Spleen (tissue), 11 donors: ENCODE measurements around the gene CPA2. TPM values are rescaled to one million over a fixed set of nuclear protein-coding genes. Genes with fewer than 3 reads are reported as not detected.

Experiments used
- DNase-seq: peaks from one replicate; pipeline ENCODE4 v3.0.0-alpha.2; 2020
- H3K27ac ChIP-seq, 8 donors: fragments of 200-600 bp; sonication (generic) in 7 of 8; 1 replicate in 4 of 8; 2 replicates in 4 of 8; pipeline versions ENCODE4 v1.5.0 to v1.8.0; 2016 to 2021; ENCODE audit warnings: inconsistent platforms in 4 of 8, mild to moderate bottlenecking in 4 of 8, moderate library complexity in 1 of 8
- H3K27me3 ChIP-seq, 7 donors: fragments of 200-600 bp; sonication (generic) in 6 of 7; replicated peaks in 1 of 7; 1 replicate in 4 of 7; 2 replicates in 3 of 7; pipeline versions ENCODE4 v1.5.0 to v1.8.0; 2016 to 2021; ENCODE audit warnings: inconsistent platforms in 3 of 7, mild to moderate bottlenecking in 1 of 7
- H3K36me3 ChIP-seq, 6 donors: fragments of 200-600 bp; sonication (generic) in 5 of 6; 1 replicate in 4 of 6; 2 replicates in 2 of 6; pipeline versions ENCODE4 v1.5.0 to v1.8.0; 2016 to 2021; ENCODE audit warnings: inconsistent platforms in 2 of 6
- H3K4me1 ChIP-seq, 6 donors: fragments of 200-600 bp; sonication (generic) in 5 of 6; 1 replicate in 3 of 6; 2 replicates in 3 of 6; pipeline versions ENCODE4 v1.5.0 to v1.8.0; 2016 to 2021; ENCODE audit warnings: inconsistent platforms in 3 of 6
- H3K4me3 ChIP-seq, 8 donors: fragments of 200-600 bp; sonication (generic) in 7 of 8; 1 replicate in 4 of 8; 2 replicates in 4 of 8; pipeline versions ENCODE4 v1.5.0 to v1.8.0; 2016 to 2021; ENCODE audit warnings: inconsistent platforms in 4 of 8, mild to moderate bottlenecking in 4 of 8, moderate library complexity in 2 of 8
- H3K9me3 ChIP-seq, 8 donors: fragments of 200-600 bp; sonication (generic) in 7 of 8; 1 replicate in 4 of 8; 2 replicates in 4 of 8; pipeline versions ENCODE4 v1.5.0 to v1.8.0; 2016 to 2021; ENCODE audit warnings: inconsistent platforms in 4 of 8
- CTCF ChIP-seq, 11 experiments: fragments of 200-600 bp in 7 of 11; fragments of 450-650 bp in 4 of 11; sonication (generic) in 4 of 11; IDR thresholded peaks in 8 of 11; conservative IDR thresholded peaks in 3 of 11; 1 replicate in 7 of 11; 2 replicates in 4 of 11; pipeline versions ENCODE4 v1.4.0 to v1.8.0; 2016 to 2021; ENCODE audit warnings: antibody characterized with exemption in 11 of 11, inconsistent platforms in 4 of 11, mild to moderate bottlenecking in 1 of 11
- POLR2A ChIP-seq, 3 donors: fragments of 450-650 bp; IDR thresholded peaks; one replicate each; pipeline ENCODE4 v1.5.1; 2017; ENCODE audit warnings: antibody characterized with exemption in 3 of 3, mild to moderate bottlenecking in 1 of 3
- POLR2AphosphoS5 ChIP-seq, 3 donors: sonication (generic); formaldehyde crosslinking; IDR thresholded peaks; one replicate each; pipeline ENCODE4 v1.5.1; 2017; ENCODE audit warnings: antibody characterized with exemption in 3 of 3
- WGBS, 5 donors: extraction: QIAGEN DNeasy Blood & Tissue Kit in 3 of 5; methylation state at CpG; one replicate each; pipeline versions ENCODE4 v1.1.5 to v1.1.7; 2013 to 2018; 5-methylcytosine and 5-hydroxymethylcytosine counted together
- intact Hi-C: fragments of 100-400 bp; cut with DNase I; formaldehyde crosslinking; loops from one replicate; pipeline ENCODE4 v1.15.0; 2023; ENCODE audit warnings: low total_unique reads
- polyA plus RNA-seq, 3 donors: library from polyadenylated mRNA; stranded (reverse); fragments of 200-250 nt; gene quantifications; one replicate each; pipeline ENCODE4 v1.2.1, GENCODE V29; 2013
- total RNA-seq, 7 donors: library from RNA; depleted of rRNA in 3 of 7; stranded (reverse); fragments of >200 nt in 3 of 7; fragmentation: NEBNext Ultra II Directional in 4 of 7; extraction: Animal tissue kit (Norgen Biotek cat#: 25700) in 4 of 7; gene quantifications; one replicate each; pipeline versions ENCODE4 v1.1.0 to v1.2.1, GENCODE V29; 2016 to 2021
- donor health status: healthy with polysubstance abuse.
- donor health status: DM: no; HTN: no; CAD: no; lungs with moderate emphysema.
- donor health status: DM: no; HTN: no; CAD: no.
- donor health status: Bipolar disorder and iron deficiency.
- donor health status: healthy.
- donor health status: DM: no; HTN: no; CAD: no.
- donor health status: DM: yes; HTN: yes; CAD: no.

CPA2 gene
- total and polyA plus RNA-seq, 10 donors: 0.13 to 1.5 (median 0.28) TPM; not detected in 5

GRCh38 chr7:130303127-130303526 is 36.5 kb downstream of the CPA2 start:
- Histone ChIP-seq H3K27ac (no peak overlapping the region), H3K4me1 (no peaks in the 10 kb centered on the region), H3K4me3 (no peak overlapping the region), H3K27me3 (no peaks in the 10 kb centered on the region), H3K9me3 (no peaks in the 10 kb centered on the region), H3K36me3 (no peaks in the 10 kb centered on the region)
- DNase-seq: no peak
- WGBS, 5 donors: 56 to 65% (median 57%) methylated on average over 2 of the region's 2 CpGs
- intact Hi-C loops: no loop called here
- TF ChIP-seq POLR2A (IDR thresholded peaks at IDR 0.05): no peak
- no peak for TF ChIP-seq POLR2AphosphoS5 (IDR thresholded peaks at IDR 0.05)
- no peak for TF ChIP-seq CTCF (IDR thresholded peaks at IDR 0.05 in 8 of 11, conservative IDR thresholded peaks at IDR 0.05 in 3 of 11)

- Histone ChIP-seq H3K27me3 (no peaks in the 10 kb centered on the region), H3K27ac (no peak overlapping the region), H3K9me3 (no peaks in the 10 kb centered on the region), H3K4me3 (no peak overlapping the region), H3K36me3 (no peaks in the 10 kb centered on the region), H3K4me1 (no peaks in the 10 kb centered on the region)
- TF ChIP-seq CTCF (IDR thresholded peaks at IDR 0.05 in 8 of 11, conservative IDR thresholded peaks at IDR 0.05 in 3 of 11) (no peak), POLR2AphosphoS5 (IDR thresholded peaks at IDR 0.05) (no peak), POLR2A (IDR thresholded peaks at IDR 0.05) (no peak)
- no peak for DNase-seq
- intact Hi-C loops: no loop called here
- 32 to 50% (median 40%) methylated on average over 5 of the region's 5 CpGs for WGBS, 5 donors
Observed at GRCh38 chr7:130303551-130303950, 36.9 kb downstream of the CPA2 start.

GRCh38 chr7:130303982-130304381 is 37.3 kb downstream of the CPA2 start:
- H3K4me3 ChIP-seq: no peak overlapping the region
- 92 to 97% (median 96%) methylated on average over 5 of the region's 5 CpGs for WGBS, 5 donors
- no peak for DNase-seq

GRCh38 chr7:130304878-130305277 is 38.2 kb downstream of the CPA2 start:
- 83 to 95% (median 93%) methylated on average over 3 of the region's 3 CpGs for WGBS, 5 donors
- no peak overlapping the region for H3K27ac ChIP-seq
- no peak overlapping the region for H3K4me3 ChIP-seq
- no peaks in the 10 kb centered on the region for H3K4me1 ChIP-seq
- intact Hi-C loops: no loop called here
- no peaks in the 10 kb centered on the region for H3K36me3 ChIP-seq
- TF ChIP-seq CTCF (IDR thresholded peaks at IDR 0.05 in 8 of 11, conservative IDR thresholded peaks at IDR 0.05 in 3 of 11) (no peak), POLR2AphosphoS5 (IDR thresholded peaks at IDR 0.05) (no peak), POLR2A (IDR thresholded peaks at IDR 0.05) (no peak)
- no peaks in the 10 kb centered on the region for H3K27me3 ChIP-seq
- DNase-seq: no peak
- no peaks in the 10 kb centered on the region for H3K9me3 ChIP-seq

More at GRCh38 chr7:130303982-130304381, 37.3 kb downstream of the CPA2 start:
- H3K9me3 ChIP-seq: no peaks in the 10 kb centered on the region
- no peaks in the 10 kb centered on the region for H3K27me3 ChIP-seq
- no peak overlapping the region for H3K27ac ChIP-seq
- H3K4me1 ChIP-seq: no peaks in the 10 kb centered on the region
- intact Hi-C loops: no loop called here
- H3K36me3 ChIP-seq: no peaks in the 10 kb centered on the region
- TF ChIP-seq CTCF (IDR thresholded peaks at IDR 0.05 in 8 of 11, conservative IDR thresholded peaks at IDR 0.05 in 3 of 11) (no peak), POLR2A (IDR thresholded peaks at IDR 0.05) (no peak), POLR2AphosphoS5 (IDR thresholded peaks at IDR 0.05) (no peak)
